ENCODE measurements around the gene CSNK1G2.
A peak's percentile ranks its signal among the peaks of the same experiment; 100 is the strongest.

Gene CSNK1G2

GRCh38 chr19:1941146-1942077, at the start of gene CSNK1G2:
Gene CSNK1G2 (plus strand): TSS chr19:1941172. CDS start chr19:1969773, 28,601 bp downstream.
- DNase-seq (ENCODE audit: low spot score), result no peak
- no peak for FAIRE-seq

GRCh38 chr19:1893791-1894190, 47.2 kb upstream of the CSNK1G2 start:
- DNase-seq (ENCODE audit: low spot score) (no peak), FAIRE-seq (no peak)

DNA sequence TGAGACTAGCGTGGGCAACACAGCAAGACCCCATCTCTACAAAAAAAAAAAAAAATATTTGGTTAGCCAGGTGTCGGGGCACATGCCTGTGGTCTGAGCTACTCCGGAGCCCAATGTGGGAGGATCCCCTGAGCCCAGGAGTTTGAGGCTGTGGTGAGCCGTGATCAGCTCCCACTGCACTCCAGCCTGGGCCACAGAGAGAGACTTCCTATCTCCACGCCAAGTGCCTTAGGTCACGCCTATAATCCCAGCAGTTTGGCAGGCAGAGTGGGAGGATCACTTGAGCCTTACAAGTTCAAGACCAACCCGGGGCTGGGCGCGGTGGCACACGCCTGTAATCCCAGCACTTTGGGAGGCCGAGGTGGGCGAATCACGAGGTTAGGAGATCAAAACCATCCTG, 44.5 kb upstream of the CSNK1G2 start:
- no peak for DNase-seq (ENCODE audit: low spot score)
- no peak for FAIRE-seq

DNA sequence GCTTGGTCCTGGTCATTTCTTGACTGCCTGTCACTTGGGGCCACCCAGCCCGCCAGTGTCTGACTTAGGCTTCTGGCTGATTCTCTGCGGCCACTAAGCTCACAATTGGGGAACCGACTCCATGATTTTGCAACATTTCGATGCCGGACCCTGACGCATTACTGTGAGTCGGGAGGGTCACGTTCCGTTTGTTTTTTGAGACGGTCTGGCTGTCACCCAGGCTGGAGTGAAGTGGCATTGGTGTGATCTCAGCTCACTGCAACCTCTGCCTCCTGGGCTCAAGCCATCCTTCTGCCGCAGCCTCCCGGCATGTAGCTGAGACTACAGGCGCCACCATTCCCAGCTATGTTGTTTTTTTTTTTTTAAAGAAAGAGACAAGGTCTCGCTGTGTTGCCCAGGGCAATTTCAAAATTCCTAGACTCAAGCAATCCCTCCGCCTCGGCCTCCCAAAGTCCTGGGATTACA, 39.0 kb upstream of the CSNK1G2 start:
- DNase-seq (ENCODE audit: low spot score) (no peak), FAIRE-seq (no peak)

DNA sequence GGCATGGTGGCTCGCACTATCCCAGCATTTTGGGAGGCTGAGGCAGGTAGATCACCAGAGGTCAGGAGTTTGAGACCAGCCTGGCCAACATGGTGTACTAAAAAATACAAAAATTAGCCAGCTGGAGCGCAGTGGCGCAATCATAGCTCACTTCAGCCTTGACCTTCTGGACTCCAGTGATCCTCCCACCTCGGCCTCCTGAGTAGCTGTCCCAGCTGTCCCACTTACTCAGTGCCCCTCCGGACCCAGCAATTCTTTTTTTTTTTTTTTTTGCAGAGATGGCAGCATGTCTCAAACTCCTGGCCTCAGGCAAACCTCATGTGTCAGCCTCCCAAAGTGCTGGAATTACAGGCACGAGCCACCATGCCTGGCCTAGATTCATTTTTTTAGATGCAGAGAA, 38.0 kb upstream of the CSNK1G2 start:
- DNase-seq (ENCODE audit: low spot score) (no peak), FAIRE-seq (no peak)

- no peak for FAIRE-seq
- DNase-seq (ENCODE audit: low spot score), result no peak
Measured at GRCh38 chr19:1904860-1905109, 36.2 kb upstream of the CSNK1G2 start.

DNA sequence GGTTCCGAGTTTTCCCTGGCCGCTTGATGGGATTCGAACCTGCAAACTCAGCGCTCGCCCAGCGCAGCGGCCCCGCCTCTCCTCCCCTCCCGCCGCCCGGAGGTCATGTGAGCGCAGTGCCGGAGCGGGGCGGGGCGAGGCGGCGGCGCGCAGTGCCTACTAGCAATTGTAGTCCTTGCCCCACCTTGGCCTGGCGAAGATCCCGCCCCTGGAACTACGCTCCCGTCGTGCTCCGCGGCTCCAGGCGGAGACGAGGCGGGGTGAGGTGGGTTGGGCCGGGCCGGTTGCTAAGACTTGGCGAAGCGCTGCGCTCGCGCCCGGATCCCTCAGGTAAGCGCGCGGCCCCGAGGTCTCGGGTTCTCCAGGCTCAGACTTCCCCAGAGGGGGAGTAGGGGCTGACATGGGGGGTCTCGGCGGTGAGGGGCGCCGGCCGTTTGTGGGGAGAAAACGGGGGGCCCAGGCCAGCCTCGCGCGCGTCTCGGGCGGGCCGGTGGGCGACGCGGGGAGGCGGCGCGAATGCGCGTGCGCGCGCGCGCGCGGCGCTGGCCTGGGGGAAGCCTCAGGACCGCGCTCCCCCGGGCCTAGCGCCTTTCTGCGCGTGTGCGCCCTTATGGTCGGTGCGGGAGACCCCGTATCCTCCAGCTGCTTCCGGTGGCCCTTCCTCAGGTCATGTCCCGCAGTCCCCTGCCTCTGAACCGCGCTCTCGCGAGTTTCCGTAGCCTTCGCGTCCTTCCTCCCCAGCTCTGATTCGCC, 35.7 kb upstream of the CSNK1G2 start, which contains the start of the genes ADAT3 and SCAMP4:
TSS of gene ADAT3 (plus strand) at position 290 of the 753 bp plus-strand sequence. CDS start 6,649 bp downstream, outside the sequence.
TSS of gene SCAMP4 (plus strand) at position 290 of the 753 bp plus-strand sequence. CDS start 9,621 bp downstream, outside the sequence.
- FAIRE-seq (peak; percentile 68), DNase-seq (ENCODE audit: low spot score) (peak; percentile 97)

- DNase-seq (ENCODE audit: low spot score), result no peak
- no peak for FAIRE-seq
Measured at GRCh38 chr19:1905863-1906375, 35.1 kb upstream of the CSNK1G2 start.

DNA sequence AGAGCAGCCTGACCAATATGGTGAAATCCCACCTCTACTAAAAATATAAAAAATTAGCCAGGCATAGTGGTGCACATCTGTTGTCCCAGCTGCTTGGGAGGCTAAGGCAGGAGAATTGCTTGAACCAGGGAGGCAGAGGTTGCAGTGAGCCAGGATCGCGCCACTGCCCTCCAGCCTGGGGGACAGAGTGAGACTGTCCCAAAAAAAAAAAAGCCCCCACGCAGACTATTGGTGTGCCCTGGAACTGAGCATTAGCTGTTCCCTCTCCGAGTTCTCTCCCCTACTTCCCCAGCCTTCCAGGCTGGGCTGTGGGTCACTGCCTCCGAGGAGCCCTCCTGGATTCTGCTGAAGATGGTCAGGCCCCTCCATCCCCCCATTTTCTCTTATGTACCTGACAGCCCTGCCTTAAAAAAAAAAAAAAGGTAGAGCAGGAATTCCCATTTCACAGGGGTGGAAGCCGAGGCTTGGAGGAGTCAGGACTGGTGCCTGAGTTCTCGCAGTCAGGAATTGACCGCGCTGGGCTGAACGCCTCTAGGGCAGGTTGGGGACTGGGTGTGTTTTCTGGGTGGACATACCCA, 33.9 kb upstream of the CSNK1G2 start:
- DNase-seq (ENCODE audit: low spot score), result no peak
- no peak for FAIRE-seq

DNA sequence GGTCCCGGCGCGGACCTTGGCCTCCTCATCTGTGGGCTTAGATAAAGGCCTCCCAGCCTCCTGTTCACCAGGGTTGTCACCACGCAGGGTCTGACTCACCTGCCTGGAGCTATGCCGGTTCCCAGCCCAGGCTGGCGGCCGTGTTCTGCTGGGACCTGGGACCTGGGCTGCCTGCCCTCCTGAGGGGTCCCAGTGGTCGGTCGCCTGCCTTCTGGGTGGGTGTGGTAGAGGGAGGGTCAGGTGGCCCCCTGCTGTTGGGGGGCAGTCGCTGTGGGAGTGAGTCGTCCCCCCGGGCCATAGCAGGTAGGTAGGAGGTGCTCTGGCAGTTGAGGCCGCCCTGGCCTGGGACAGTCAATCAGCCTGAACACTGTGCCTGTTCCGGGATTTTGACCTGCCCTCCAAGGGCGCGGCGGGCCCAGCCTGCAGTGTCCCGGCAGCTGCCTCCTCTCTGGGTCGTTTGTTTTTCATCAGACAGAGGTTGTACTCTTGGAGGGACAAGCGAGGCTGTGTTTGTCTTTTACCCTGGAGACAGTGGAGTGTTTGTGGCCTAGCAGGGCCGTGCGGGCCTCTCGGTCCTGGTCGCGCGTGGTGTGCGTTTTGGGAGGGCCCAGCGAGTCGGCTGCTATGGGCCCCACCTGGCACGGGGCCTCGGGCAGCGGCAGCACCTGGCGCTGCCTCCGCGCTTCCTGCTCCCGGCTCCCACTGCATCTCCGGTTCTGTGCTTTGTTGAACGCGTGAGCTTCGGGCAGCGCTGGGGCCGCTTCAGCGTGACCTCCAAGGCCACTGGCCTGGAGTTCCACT, 33.2 kb upstream of the CSNK1G2 start:
- FAIRE-seq (no peak), DNase-seq (ENCODE audit: low spot score) (no peak)

DNA sequence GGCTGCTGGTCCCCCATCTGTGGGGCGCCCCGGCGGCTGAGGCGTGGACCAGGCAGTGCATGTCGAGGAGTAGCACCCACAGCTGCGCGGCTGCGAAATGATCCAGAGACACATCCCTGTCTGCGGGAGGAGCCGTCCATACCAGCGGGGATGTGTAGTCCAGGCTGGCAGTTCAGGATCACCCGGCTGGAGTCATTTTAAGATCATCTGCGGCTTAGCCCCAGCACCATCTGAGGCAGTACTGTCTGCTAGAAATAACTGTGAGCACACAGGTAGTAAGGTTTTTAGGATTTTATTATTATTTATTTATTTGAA, 32.7 kb upstream of the CSNK1G2 start:
- no peak for FAIRE-seq
- no peak for DNase-seq (ENCODE audit: low spot score)

GRCh38 chr19:1909761-1910080, 31.3 kb upstream of the CSNK1G2 start:
- DNase-seq (ENCODE audit: low spot score) (no peak), FAIRE-seq (no peak)

DNA sequence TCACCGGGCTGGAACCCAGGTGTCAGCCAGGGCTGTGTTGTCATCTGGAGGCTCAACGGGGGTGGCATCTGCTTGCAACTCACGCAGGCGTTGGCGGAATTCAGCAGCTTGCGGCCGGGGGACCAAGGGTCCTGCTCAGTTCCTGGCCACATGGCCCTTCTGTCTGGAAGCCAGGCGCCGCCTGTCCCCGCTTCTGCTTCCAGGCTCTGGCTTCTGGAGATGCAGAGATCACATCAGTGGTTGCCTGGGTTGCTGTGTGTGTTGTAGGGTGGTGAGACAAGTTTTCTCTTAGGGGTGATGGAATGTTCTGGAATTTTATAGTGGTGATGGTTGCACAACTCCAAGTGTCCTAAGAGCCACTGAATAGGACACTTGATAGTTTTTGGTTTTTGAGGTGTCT, 30.8 kb upstream of the CSNK1G2 start:
- no peak for DNase-seq (ENCODE audit: low spot score)
- no peak for FAIRE-seq

DNA sequence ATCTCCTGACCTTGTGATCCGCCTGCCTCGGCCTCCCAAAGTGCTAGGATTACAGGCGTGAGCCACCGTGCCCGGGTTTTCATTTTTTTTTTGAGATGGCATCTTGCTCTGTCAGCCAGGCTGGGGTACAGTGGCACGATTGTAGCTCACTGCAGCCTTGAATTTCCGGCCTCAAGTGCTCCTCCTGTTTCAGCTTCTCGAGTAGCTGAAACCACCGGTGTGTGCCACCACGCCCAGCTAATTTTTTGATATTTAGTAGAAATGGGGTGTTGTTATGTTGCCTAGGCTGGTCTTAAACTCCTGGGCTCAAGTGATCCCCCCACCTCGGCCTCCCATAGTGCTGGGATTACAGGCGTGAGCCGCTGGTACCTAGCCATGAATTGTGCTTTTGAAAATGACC, 29.9 kb upstream of the CSNK1G2 start:
- no peak for DNase-seq (ENCODE audit: low spot score)
- FAIRE-seq, result no peak

- FAIRE-seq (no peak), DNase-seq (ENCODE audit: low spot score) (no peak)
Measured at GRCh38 chr19:1911995-1912394, 29.0 kb upstream of the CSNK1G2 start.

- FAIRE-seq (no peak), DNase-seq (ENCODE audit: low spot score) (no peak)
Measured at GRCh38 chr19:1912760-1913505, 28.0 kb upstream of the CSNK1G2 start.

DNA sequence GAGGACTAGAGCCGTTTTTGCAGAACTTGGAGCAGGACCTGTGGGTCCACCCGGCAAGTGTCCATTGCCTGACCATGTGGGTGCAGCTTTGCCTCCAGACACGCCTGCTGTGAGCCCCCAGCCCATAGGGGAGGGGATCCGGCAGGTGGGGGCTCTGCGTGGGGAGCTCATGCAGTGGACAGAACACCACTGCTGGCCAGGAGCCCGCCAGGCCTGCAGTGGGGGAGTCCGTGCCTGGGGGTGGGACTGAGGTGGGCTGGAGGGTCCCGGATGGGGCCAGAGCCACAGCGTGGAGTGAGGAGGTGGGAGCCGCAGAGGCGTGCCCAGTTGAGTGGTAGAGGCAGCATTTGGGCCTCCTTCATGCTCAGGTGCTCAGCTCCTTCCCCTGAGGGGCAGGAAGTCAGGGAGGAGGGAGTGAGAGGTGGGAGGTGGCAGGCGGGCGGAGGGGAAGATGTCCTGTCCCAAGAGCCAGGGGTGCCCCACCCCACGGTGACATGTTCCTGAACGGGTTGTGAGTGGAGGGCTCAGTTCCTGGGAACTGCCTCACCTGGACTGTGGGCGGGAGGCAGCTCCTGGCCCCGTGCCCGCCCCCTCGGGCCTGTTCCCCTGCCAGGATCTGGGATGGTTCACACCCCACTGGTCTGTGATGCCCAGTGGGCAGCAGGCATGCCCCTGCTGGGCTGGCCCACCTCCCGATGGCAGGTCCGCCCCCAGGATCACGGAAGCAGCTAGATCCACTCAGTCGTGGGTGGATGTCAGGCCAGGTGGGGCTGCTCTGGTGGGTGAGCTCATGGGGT, 27.0 kb upstream of the CSNK1G2 start:
- FAIRE-seq, result no peak

DNA sequence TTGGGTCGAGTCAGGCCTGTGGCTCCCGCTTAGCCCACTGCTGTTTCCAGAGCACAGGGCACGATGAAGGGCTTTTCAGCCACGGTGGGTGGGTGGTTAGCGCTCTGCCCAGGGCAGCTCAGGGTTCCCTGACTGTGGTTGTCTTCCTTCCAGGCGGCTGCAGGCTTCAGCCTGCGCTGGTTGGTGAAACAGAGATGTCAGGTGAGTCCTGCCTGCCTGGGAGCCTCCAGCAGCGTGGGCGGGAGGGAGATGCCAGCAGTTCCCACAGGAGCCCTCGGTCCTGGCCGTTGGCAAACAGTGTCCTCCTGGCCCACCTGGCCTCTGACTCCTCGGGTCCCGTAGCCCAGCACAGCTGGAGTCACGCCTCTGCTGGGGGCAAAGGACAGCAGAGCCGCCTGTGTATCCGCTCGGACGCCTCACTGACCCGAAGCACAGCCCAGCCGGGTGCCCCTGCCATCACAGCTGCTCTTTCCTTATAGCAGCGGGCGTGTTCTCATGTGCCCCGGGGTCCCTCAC, 26.1 kb upstream of the CSNK1G2 start:
- DNase-seq (ENCODE audit: low spot score) (no peak), FAIRE-seq (no peak)

More for the DNA sequence above, 27.0 kb upstream of the CSNK1G2 start:
- DNase-seq (ENCODE audit: low spot score), result no peak

DNA sequence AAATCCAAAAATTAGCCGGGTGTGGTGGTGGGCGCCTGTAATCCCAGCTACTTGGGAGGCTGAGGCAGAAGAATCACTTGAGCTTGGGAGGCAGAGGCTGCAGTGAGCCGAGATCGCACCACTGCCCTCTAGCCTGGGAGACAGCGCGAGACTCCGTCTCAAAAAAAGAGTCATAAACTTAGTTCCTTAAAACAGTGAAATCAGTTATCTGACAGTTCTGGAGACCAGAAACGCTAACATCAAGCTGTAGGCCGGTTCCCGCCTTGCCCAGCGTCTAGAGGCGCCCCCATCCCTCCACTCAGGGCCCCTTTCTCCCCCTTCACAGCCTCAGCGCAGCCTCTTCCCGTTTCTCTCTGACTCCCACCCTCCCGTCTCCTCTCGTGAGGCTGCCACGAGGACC, 23.8 kb upstream of the CSNK1G2 start:
- FAIRE-seq, result no peak

DNA sequence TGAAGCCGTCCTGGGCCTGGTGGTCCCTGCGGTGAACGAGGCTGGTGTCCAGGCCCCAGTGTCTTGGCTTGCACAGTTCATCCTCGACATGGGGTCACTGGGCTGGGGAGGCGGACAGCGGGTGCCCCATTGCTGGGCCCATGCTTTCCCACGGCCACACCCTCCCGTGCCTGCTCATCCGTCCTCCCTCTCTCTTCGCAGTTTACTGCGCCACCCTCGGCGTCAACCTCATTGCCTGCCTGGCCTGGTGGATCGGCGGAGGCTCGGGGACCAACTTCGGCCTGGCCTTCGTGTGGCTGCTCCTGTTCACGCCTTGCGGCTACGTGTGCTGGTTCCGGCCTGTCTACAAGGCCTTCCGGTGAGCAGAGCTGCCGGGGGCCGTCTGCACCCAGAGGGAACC, 23.0 kb upstream of the CSNK1G2 start:
- DNase-seq (ENCODE audit: low spot score) (no peak), FAIRE-seq (no peak)

More for the DNA sequence above, 23.8 kb upstream of the CSNK1G2 start:
- no peak for DNase-seq (ENCODE audit: low spot score)

Measured in RCC 7860 (cell line).